HEK293 (cell line): Measurements from ENCODE around the gene METTL24.

ENCODE experiments used
- CTCF ChIA-PET: fragments of 350-600 bp; formaldehyde crosslinking; extraction: SDS; loops from one replicate; lab custom pipeline; 2021; ENCODE audit warnings: antibody characterized with exemption; lab: Yijun Ruan, JAX
- POLR2A ChIA-PET: fragments of 300-600 bp; formaldehyde crosslinking; extraction: SDS; loops from one replicate; lab custom pipeline; 2020; ENCODE audit warnings: antibody characterized with exemption, inconsistent platforms; lab: Yijun Ruan, JAX
- H3K27ac ChIP-seq: fragments of 200-500 bp; sonication (Bioruptor generic); 2 replicates; pipeline ENCODE4 v1.5.1; 2014; ENCODE audit warnings: low read depth, low read length, control low read depth, inconsistent platforms; ENCODE audit errors: extremely low read depth
- H3K36me3 ChIP-seq, 2 experiments: fragments of 200-500 bp in 1 of 2; sonication (Bioruptor generic) in 1 of 2; 1 replicate in 1 of 2; 2 replicates in 1 of 2; pipeline ENCODE4 v1.5.1; 2014 to 2017; ENCODE audit warnings: inconsistent platforms in 2 of 2, low read length in 2 of 2; ENCODE audit not compliant: control insufficient read depth in 2 of 2, insufficient read depth in 1 of 2
- H3K4me1 ChIP-seq: fragments of 200-500 bp; sonication (Bioruptor generic); 2 replicates; pipeline ENCODE4 v1.5.1; 2014; ENCODE audit warnings: mild to moderate bottlenecking, low read length, inconsistent platforms; ENCODE audit not compliant: control insufficient read depth, insufficient read depth
- H3K4me3 ChIP-seq: 2 replicates; pipeline ENCODE4 v1.5.1; 2011; ENCODE audit warnings: low read depth, mild to moderate bottlenecking, control low read depth, low read length, moderate library complexity
- H3K9me3 ChIP-seq: fragments of 200-500 bp; sonication (Bioruptor generic); 2 replicates; pipeline ENCODE4 v1.5.1; 2014; ENCODE audit warnings: low read depth, low read length, inconsistent platforms; ENCODE audit not compliant: control insufficient read depth, insufficient read depth
- BCL11B ChIP-seq: fragments of 450-650 bp; formaldehyde crosslinking; IDR thresholded peaks from 2 replicates; pipeline ENCODE4 v1.5.1; 2016; ENCODE audit warnings: low read depth, missing biosample characterization, missing genetic modification characterization
- MZF1 ChIP-seq: fragments of 450-650 bp; formaldehyde crosslinking; IDR thresholded peaks from 2 replicates; pipeline ENCODE4 v1.5.1; 2017; ENCODE audit warnings: missing biosample characterization, missing genetic modification characterization, borderline replicate concordance
- OVOL3 ChIP-seq: fragments of 450-650 bp; formaldehyde crosslinking; IDR thresholded peaks from 2 replicates; pipeline ENCODE4 v1.5.1; 2016; ENCODE audit warnings: missing biosample characterization, missing genetic modification characterization
- PBX3 ChIP-seq: sonication (generic); formaldehyde crosslinking; IDR thresholded peaks from 2 replicates; pipeline ENCODE4 v1.8.1; 2022; ENCODE audit warnings: mild to moderate bottlenecking, moderate library complexity, missing genetic modification reagents
- RBAK ChIP-seq: fragments of 450-650 bp; formaldehyde crosslinking; IDR thresholded peaks from 2 replicates; pipeline ENCODE4 v1.5.1; 2016; ENCODE audit warnings: missing biosample characterization, missing genetic modification characterization
- SALL2 ChIP-seq: fragments of 450-650 bp; formaldehyde crosslinking; IDR thresholded peaks from 2 replicates; pipeline ENCODE4 v1.5.0; 2017; ENCODE audit warnings: missing biosample characterization, mild to moderate bottlenecking, missing genetic modification characterization, borderline replicate concordance
- ZBTB26 ChIP-seq: fragments of 450-650 bp; formaldehyde crosslinking; optimal IDR thresholded peaks from 2 replicates; pipeline ENCODE3; 2016; ENCODE audit warnings: missing biosample characterization, mild to moderate bottlenecking, missing genetic modification characterization
- ZBTB8A ChIP-seq: fragments of 450-650 bp; formaldehyde crosslinking; IDR thresholded peaks from 2 replicates; pipeline ENCODE4 v1.5.1; 2016; ENCODE audit warnings: missing biosample characterization, missing genetic modification characterization
- ZIC2 ChIP-seq: fragments of 450-650 bp; formaldehyde crosslinking; IDR thresholded peaks from 2 replicates; pipeline ENCODE4 v1.5.1; 2016; ENCODE audit warnings: missing biosample characterization, missing genetic modification characterization
- ZNF10 ChIP-seq: fragments of 450-650 bp; formaldehyde crosslinking; IDR thresholded peaks from 2 replicates; pipeline ENCODE4 v1.5.1; 2017; ENCODE audit warnings: missing biosample characterization, missing genetic modification characterization
- ZNF114 ChIP-seq: fragments of 450-650 bp; formaldehyde crosslinking; IDR thresholded peaks from 2 replicates; pipeline ENCODE4 v1.5.0; 2017; ENCODE audit warnings: missing biosample characterization, missing genetic modification characterization
- ZNF146 ChIP-seq: fragments of 450-650 bp; formaldehyde crosslinking; IDR thresholded peaks from 2 replicates; pipeline ENCODE4 v1.5.1; 2016; ENCODE audit warnings: missing biosample characterization, missing genetic modification characterization
- ZNF202 ChIP-seq: fragments of 450-650 bp; formaldehyde crosslinking; IDR thresholded peaks from 2 replicates; pipeline ENCODE4 v1.5.1; 2016; ENCODE audit warnings: missing biosample characterization, missing genetic modification characterization, borderline replicate concordance
- ZNF350 ChIP-seq: fragments of 450-650 bp; formaldehyde crosslinking; IDR thresholded peaks from 2 replicates; pipeline ENCODE4 v1.5.0; 2017; ENCODE audit warnings: missing biosample characterization, mild to moderate bottlenecking, missing genetic modification characterization
- ZNF37A ChIP-seq: fragments of 450-650 bp; IDR thresholded peaks from 2 replicates; pipeline ENCODE4 v1.5.1; 2018; ENCODE audit warnings: missing biosample characterization, missing genetic modification characterization
- ZNF391 ChIP-seq: fragments of 450-650 bp; formaldehyde crosslinking; IDR thresholded peaks from 2 replicates; pipeline ENCODE4 v1.5.1; 2016; ENCODE audit warnings: low read depth, missing biosample characterization, missing genetic modification characterization, borderline replicate concordance
- ZNF398 ChIP-seq: fragments of 450-650 bp; formaldehyde crosslinking; IDR thresholded peaks from 2 replicates; pipeline ENCODE4 v1.5.1; 2017; ENCODE audit warnings: missing biosample characterization, missing genetic modification characterization
- ZNF404 ChIP-seq: fragments of 450-650 bp; formaldehyde crosslinking; IDR thresholded peaks from 2 replicates; pipeline ENCODE4 v1.5.1; 2017; ENCODE audit warnings: missing biosample characterization, missing genetic modification characterization
- ZNF473 ChIP-seq: fragments of 450-650 bp; formaldehyde crosslinking; IDR thresholded peaks from 2 replicates; pipeline ENCODE4 v1.5.1; 2017; ENCODE audit warnings: missing biosample characterization, missing genetic modification characterization
- ZNF560 ChIP-seq: fragments of 450-650 bp; formaldehyde crosslinking; IDR thresholded peaks from 2 replicates; pipeline ENCODE4 v1.5.1; 2017; ENCODE audit warnings: missing biosample characterization, missing genetic modification characterization, borderline replicate concordance
- ZNF610 ChIP-seq: fragments of 450-650 bp; formaldehyde crosslinking; IDR thresholded peaks from 2 replicates; pipeline ENCODE4 v1.5.1; 2016; ENCODE audit warnings: missing biosample characterization, missing genetic modification characterization, borderline replicate concordance
- ZNF670 ChIP-seq: fragments of 450-650 bp; formaldehyde crosslinking; IDR thresholded peaks from 2 replicates; pipeline ENCODE4 v1.5.1; 2016; ENCODE audit warnings: missing biosample characterization, missing genetic modification characterization, low read depth
- ZXDB ChIP-seq: fragments of 450-650 bp; formaldehyde crosslinking; IDR thresholded peaks from 2 replicates; pipeline ENCODE4 v1.5.1; 2016; ENCODE audit warnings: missing biosample characterization, missing genetic modification characterization
- TF ChIP-seq, protein P1 (sequence below): fragments of 450-650 bp; formaldehyde crosslinking; IDR thresholded peaks from 2 replicates; pipeline ENCODE4 v1.5.1; 2016; ENCODE audit warnings: missing biosample characterization, missing genetic modification characterization
- TF ChIP-seq, protein P2 (sequence below): fragments of 450-650 bp; formaldehyde crosslinking; IDR thresholded peaks from 2 replicates; pipeline ENCODE4 v1.5.1; 2016; ENCODE audit warnings: missing biosample characterization, missing genetic modification characterization
- TF ChIP-seq, protein P3 (sequence below): fragments of 450-650 bp; formaldehyde crosslinking; IDR thresholded peaks from 2 replicates; pipeline ENCODE4; 2016; ENCODE audit warnings: missing biosample characterization, missing genetic modification characterization
- TF ChIP-seq, protein P4 (sequence below): fragments of 450-650 bp; IDR thresholded peaks from 2 replicates; pipeline ENCODE4 v1.5.1; 2018; ENCODE audit warnings: missing biosample characterization, missing genetic modification characterization

Gene METTL24

DNA sequence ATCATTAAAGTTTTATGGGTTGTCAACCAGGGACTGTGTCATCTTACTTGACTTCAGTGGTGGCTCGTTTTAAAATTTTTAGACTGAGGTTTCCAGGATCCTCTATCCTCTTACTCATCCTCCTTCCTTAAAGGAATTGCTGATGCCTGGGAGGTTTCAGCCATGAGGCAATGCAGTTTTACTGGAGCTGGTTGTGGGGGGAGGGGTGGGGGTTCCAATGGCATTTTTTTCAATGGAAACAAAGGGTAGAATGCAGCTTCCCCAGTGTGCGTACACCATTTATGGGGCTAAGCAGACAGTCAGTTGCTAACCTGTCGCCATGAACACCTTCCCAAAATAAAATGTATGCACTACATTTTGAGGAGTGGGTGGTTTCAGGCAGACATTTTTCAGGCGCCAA, 88.0 kb downstream of the METTL24 start:
- H3K4me1 ChIP-seq: no peaks in the 10 kb centered on the region
- H3K36me3 ChIP-seq: no peaks in the 10 kb centered on the region
- H3K9me3 ChIP-seq: no peaks in the 10 kb centered on the region
- no peak overlapping the region for H3K27ac ChIP-seq
- POLR2A ChIA-PET: no interaction called here
- TF ChIP-seq, protein P1, sequence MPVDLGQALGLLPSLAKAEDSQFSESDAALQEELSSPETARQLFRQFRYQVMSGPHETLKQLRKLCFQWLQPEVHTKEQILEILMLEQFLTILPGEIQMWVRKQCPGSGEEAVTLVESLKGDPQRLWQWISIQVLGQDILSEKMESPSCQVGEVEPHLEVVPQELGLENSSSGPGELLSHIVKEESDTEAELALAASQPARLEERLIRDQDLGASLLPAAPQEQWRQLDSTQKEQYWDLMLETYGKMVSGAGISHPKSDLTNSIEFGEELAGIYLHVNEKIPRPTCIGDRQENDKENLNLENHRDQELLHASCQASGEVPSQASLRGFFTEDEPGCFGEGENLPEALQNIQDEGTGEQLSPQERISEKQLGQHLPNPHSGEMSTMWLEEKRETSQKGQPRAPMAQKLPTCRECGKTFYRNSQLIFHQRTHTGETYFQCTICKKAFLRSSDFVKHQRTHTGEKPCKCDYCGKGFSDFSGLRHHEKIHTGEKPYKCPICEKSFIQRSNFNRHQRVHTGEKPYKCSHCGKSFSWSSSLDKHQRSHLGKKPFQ (tag by site-specific recombination): no peak
- TF ChIP-seq BCL11B (tag by site-specific recombination) (no peak), ZNF473 (tag by site-specific recombination) (no peak), ZXDB (no peak), PBX3 (CRISPR knock-in tag) (no peak), ZNF114 (no peak), ZNF391 (tag by site-specific recombination) (no peak), ZNF10 (tag by site-specific recombination) (no peak), ZNF398 (tag by site-specific recombination) (no peak), ZNF146 (no peak), RBAK (no peak), ZNF610 (tag by site-specific recombination) (no peak), ZNF404 (tag by site-specific recombination) (no peak), ZIC2 (tag by site-specific recombination) (no peak), ZBTB26 (tag by site-specific recombination) (no peak)
- CTCF ChIA-PET: interaction anchor here (0.8 kb wide), 1 partner anchor 230 kb away, joined by 3 read pairs; no protein-coding TSS in a partner anchor
- H3K4me3 ChIP-seq: no peak overlapping the region

DNA sequence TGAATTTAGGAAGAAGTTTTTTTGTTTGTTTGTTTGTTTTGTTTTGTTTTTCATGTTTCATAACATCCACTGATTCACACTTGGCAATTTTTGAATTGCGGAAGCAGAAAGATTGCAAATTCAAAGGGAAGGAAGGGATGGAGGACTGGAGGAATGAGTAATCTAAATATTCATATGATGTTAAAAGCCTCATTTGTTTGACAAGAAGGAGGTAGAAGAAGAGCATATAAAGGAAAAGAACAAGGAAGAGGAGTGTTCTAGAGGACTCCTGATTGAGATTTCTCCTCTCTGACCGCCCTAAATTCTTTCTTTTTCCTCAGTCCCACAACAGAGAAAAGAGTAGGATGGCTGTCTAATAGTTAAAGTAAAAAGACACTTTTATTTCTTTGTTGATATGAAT, 88.5 kb downstream of the METTL24 start:
- H3K27ac ChIP-seq: no peak overlapping the region
- no peak overlapping the region for H3K4me3 ChIP-seq
- no peaks in the 10 kb centered on the region for H3K9me3 ChIP-seq
- POLR2A ChIA-PET: no interaction called here
- H3K4me1 ChIP-seq: no peaks in the 10 kb centered on the region
- CTCF ChIA-PET: interaction anchor here (0.6 to 0.7 kb wide), 2 partner anchors 194 to 1063 kb away, joined by 3 to 5 read pairs; no protein-coding TSS in a partner anchor
- no peaks in the 10 kb centered on the region for H3K36me3 ChIP-seq
- TF ChIP-seq, protein P2, sequence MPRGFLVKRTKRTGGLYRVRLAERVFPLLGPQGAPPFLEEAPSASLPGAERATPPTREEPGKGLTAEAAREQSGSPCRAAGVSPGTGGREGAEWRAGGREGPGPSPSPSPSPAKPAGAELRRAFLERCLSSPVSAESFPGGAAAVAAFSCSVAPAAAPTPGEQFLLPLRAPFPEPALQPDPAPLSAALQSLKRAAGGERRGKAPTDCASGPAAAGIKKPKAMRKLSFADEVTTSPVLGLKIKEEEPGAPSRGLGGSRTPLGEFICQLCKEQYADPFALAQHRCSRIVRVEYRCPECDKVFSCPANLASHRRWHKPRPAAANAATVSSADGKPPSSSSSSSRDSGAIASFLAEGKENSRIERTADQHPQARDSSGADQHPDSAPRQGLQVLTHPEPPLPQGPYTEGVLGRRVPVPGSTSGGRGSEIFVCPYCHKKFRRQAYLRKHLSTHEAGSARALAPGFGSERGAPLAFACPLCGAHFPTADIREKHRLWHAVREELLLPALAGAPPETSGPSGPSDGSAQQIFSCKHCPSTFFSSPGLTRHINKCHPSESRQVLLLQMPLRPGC: no peak
- TF ChIP-seq SALL2 (tag by site-specific recombination): no peak
- TF ChIP-seq ZNF350 (tag by site-specific recombination): no peak
- TF ChIP-seq, protein P3, sequence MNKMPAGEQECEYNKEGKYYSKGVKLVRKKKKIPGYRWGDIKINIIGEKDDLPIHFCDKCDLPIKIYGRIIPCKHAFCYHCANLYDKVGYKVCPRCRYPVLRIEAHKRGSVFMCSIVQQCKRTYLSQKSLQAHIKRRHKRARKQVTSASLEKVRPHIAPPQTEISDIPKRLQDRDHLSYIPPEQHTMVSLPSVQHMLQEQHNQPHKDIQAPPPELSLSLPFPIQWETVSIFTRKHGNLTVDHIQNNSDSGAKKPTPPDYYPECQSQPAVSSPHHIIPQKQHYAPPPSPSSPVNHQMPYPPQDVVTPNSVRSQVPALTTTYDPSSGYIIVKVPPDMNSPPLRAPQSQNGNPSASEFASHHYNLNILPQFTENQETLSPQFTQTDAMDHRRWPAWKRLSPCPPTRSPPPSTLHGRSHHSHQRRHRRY (tag by site-specific recombination): no peak
- TF ChIP-seq ZNF202 (tag by site-specific recombination): no peak
- no peak for TF ChIP-seq OVOL3
- no peak for TF ChIP-seq RBAK
- TF ChIP-seq ZBTB8A (tag by site-specific recombination): no peak
- TF ChIP-seq ZNF560: no peak
- TF ChIP-seq ZNF670: no peak
- TF ChIP-seq, protein P4, sequence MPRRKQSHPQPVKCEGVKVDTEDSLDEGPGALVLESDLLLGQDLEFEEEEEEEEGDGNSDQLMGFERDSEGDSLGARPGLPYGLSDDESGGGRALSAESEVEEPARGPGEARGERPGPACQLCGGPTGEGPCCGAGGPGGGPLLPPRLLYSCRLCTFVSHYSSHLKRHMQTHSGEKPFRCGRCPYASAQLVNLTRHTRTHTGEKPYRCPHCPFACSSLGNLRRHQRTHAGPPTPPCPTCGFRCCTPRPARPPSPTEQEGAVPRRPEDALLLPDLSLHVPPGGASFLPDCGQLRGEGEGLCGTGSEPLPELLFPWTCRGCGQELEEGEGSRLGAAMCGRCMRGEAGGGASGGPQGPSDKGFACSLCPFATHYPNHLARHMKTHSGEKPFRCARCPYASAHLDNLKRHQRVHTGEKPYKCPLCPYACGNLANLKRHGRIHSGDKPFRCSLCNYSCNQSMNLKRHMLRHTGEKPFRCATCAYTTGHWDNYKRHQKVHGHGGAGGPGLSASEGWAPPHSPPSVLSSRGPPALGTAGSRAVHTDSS: no peak
- no peak for TF ChIP-seq ZNF37A (tag by site-specific recombination)
- no peak for TF ChIP-seq MZF1 (tag by site-specific recombination)
